Neural crest cell (in vitro differentiated cells): ENCODE results near the gene PEX6. TPM values are rescaled to one million over a fixed set of nuclear protein-coding genes. Genes with fewer than 3 reads are reported as not detected.
"Not testable (repeated sequence)": the region's sequence is repeated elsewhere in the genome, so short reads cannot be mapped to it uniquely, and the experiment has no call there.

Experiments used
- DNase-seq: peaks from one replicate; pipeline ENCODE4 v3.0.0; 2021; ENCODE audit warnings: low read depth, mixed read lengths, low spot score
- H3K27ac Mint-ChIP-seq: one replicate; pipeline ENCODE4 v1.8.0; 2021; ENCODE audit warnings: mild to moderate bottlenecking, mixed read lengths; ENCODE audit not compliant: unreplicated experiment
- H3K27me3 Mint-ChIP-seq: 2 replicates; pipeline ENCODE4 v1.8.0; 2021; ENCODE audit warnings: low read depth, mild to moderate bottlenecking, mixed read lengths
- H3K36me3 Mint-ChIP-seq: 2 replicates; pipeline ENCODE4 v1.8.0; 2021; ENCODE audit warnings: low read depth, mild to moderate bottlenecking, mixed read lengths
- H3K4me1 Mint-ChIP-seq: 2 replicates; pipeline ENCODE4 v1.8.0; 2021; ENCODE audit warnings: mixed read lengths
- H3K4me3 Mint-ChIP-seq: one replicate; pipeline ENCODE4 v1.8.0; 2021; ENCODE audit warnings: mild to moderate bottlenecking, mixed read lengths
- H3K9me3 Mint-ChIP-seq: 2 replicates; pipeline ENCODE4 v1.8.0; 2021; ENCODE audit warnings: mixed read lengths
- CTCF ChIP-seq: fragments of 200-600 bp; sonication (generic); conservative IDR thresholded peaks from 2 replicates; pipeline ENCODE4 v1.5.0; 2021; ENCODE audit warnings: antibody characterized with exemption, mild to moderate bottlenecking
- total RNA-seq: library from RNA; stranded (reverse); gene quantifications from 2 replicates; pipeline ENCODE4 v1.2.1, GENCODE V29; 2021

Gene PEX6
- total RNA-seq, 1 donor from 2014 or later: 22.5 TPM

DNA sequence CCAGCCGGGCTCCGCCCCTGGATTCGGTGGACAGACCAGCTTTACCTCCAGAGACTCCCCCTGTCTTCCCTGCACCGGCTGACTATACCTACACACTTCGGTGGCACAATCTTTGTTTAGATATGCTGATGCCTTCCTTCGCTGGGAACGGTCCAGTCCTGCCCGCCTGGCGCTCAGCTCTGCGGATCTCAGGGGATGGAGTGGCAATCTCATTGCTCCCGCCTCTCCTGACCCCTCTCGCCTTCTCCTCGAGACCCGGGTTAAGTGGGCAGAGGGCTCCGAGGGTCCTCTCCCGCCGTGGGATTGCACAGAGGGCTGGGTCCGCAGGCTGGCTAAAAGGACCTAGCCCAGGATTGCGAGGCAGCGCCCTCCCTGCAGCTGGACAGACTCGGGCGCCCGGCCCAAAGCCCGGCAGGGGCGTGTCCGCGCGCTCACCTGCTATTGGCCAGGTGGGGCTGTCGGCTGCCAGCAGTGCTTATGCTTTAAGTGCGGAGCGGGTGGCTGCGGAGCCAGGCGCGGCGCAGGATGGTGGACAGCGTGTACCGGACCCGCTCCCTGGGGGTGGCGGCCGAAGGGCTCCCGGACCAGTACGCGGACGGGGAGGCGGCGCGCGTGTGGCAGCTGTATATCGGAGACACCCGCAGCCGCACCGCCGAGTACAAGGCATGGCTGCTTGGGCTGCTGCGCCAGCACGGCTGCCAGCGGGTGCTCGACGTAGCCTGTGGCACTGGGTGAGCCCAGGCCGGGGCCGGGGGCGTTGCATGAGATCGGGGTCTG is 18.6 kb downstream of the PEX6 start, which contains the start of gene GNMT:
Gene GNMT (plus strand): TSS at position 512 of the 777 bp plus-strand sequence. CDS start 14 bp downstream, at position 526.
- TF ChIP-seq CTCF: no peak
- peak within 1 kb of the TSS; percentile 57 for H3K4me3 Mint-ChIP-seq
- peaks cover 10% of the 10 kb centered on the region for H3K4me1 Mint-ChIP-seq
- H3K27ac Mint-ChIP-seq: no peak within 1 kb of the TSS
- no peaks in the 10 kb centered on the region for H3K9me3 Mint-ChIP-seq
- H3K36me3 Mint-ChIP-seq: peaks cover 2% of the 10 kb centered on the region
- H3K27me3 Mint-ChIP-seq: peaks cover 43% of the 10 kb centered on the region
- peak; percentile 12 for DNase-seq

DNA sequence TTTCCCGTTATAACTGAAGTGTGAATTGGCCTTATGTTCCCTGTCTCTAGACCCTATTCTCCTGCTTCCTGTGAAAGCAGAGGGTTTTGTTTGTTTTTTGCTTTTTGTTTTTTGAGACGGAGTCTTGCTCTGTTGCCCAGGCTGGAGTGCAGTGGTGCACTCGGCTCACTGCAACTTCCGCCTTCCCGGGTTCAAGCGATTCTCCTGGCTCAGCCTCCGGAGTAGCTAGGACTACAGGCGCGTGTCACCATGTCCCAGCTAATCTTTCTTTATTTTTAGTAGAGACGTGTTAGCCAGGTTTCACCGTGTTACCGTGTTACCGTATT is 19.1 kb downstream of the PEX6 start:
- Mint-ChIP-seq H3K27ac (no peak overlapping the region), H3K9me3 (no peaks in the 10 kb centered on the region), H3K4me1 (peaks cover 10% of the 10 kb centered on the region), H3K27me3 (peaks cover 43% of the 10 kb centered on the region), H3K4me3 (peak overlapping the region; percentile 13), H3K36me3 (peaks cover 2% of the 10 kb centered on the region)
- no peak for TF ChIP-seq CTCF
- no peak for DNase-seq

- H3K4me1 Mint-ChIP-seq: peaks cover 10% of the 10 kb centered on the region
- no peak for DNase-seq
- no peaks in the 10 kb centered on the region for H3K9me3 Mint-ChIP-seq
- TF ChIP-seq CTCF: no peak
- H3K27ac Mint-ChIP-seq: no peak overlapping the region
- H3K4me3 Mint-ChIP-seq: no peak overlapping the region
- H3K27me3 Mint-ChIP-seq: peaks cover 43% of the 10 kb centered on the region
- peaks cover 2% of the 10 kb centered on the region for H3K36me3 Mint-ChIP-seq
Observed at GRCh38 chr6:42958125-42958524, 20.9 kb downstream of the PEX6 start.

GRCh38 chr6:42954405-42954804 is 24.6 kb downstream of the PEX6 start:
- not testable (repeated sequence) for H3K36me3 Mint-ChIP-seq, H3K4me1 Mint-ChIP-seq, H3K27ac Mint-ChIP-seq, DNase-seq, H3K4me3 Mint-ChIP-seq, H3K9me3 Mint-ChIP-seq, H3K27me3 Mint-ChIP-seq

- Mint-ChIP-seq H3K4me3 (no peak overlapping the region), H3K27me3 (no peaks in the 10 kb centered on the region), H3K4me1 (no peaks in the 10 kb centered on the region), H3K27ac (no peak overlapping the region), H3K9me3 (no peaks in the 10 kb centered on the region), H3K36me3 (peaks cover 2% of the 10 kb centered on the region)
- DNase-seq: no peak
- TF ChIP-seq CTCF: no peak
Observed at GRCh38 chr6:42952389-42952788, 26.6 kb downstream of the PEX6 start.

DNA sequence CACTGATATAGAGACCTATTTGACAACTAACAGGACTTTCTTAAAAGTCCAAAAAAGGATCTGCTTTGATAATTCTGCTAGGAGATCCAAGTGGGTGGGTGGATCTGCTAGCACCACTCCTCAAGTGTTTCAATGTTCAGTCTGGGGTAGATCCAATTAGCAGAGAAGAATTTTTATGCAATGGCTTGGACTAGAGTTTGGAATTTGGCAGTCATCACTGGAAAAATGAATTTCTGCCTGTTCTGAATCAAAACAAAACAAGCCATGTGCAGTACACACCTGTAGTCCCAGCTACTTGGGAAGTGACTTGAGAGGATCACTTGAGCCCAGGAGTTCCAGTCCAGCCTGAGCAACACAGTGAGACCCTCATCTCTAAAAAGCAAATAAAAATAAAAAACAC is 31.0 kb downstream of the PEX6 start:
- no peaks in the 10 kb centered on the region for H3K27me3 Mint-ChIP-seq
- H3K4me3 Mint-ChIP-seq: no peak overlapping the region
- peaks cover 3% of the 10 kb centered on the region for H3K36me3 Mint-ChIP-seq

More for the DNA sequence above, 31.0 kb downstream of the PEX6 start:
- no peak overlapping the region for H3K27ac Mint-ChIP-seq
- no peak for DNase-seq
- no peaks in the 10 kb centered on the region for H3K9me3 Mint-ChIP-seq
- TF ChIP-seq CTCF: no peak
- no peaks in the 10 kb centered on the region for H3K4me1 Mint-ChIP-seq
